HG03378 (cell line): Measurements from ENCODE around the gene SYTL3.
A peak's percentile ranks its signal among the peaks of the same experiment; 100 is the strongest.
"Not testable (repeated sequence)": the region's sequence is repeated elsewhere in the genome, so short reads cannot be mapped to it uniquely, and the experiment has no call there.

Experiments
- ATAC-seq: cut with Tn5 transposase; IDR thresholded peaks from one replicate; pipeline ENCODE4 v1.9.1; 2021; ENCODE audit warnings: mild to moderate bottlenecking, moderate library complexity; ENCODE audit not compliant: unreplicated experiment

Gene SYTL3

DNA sequence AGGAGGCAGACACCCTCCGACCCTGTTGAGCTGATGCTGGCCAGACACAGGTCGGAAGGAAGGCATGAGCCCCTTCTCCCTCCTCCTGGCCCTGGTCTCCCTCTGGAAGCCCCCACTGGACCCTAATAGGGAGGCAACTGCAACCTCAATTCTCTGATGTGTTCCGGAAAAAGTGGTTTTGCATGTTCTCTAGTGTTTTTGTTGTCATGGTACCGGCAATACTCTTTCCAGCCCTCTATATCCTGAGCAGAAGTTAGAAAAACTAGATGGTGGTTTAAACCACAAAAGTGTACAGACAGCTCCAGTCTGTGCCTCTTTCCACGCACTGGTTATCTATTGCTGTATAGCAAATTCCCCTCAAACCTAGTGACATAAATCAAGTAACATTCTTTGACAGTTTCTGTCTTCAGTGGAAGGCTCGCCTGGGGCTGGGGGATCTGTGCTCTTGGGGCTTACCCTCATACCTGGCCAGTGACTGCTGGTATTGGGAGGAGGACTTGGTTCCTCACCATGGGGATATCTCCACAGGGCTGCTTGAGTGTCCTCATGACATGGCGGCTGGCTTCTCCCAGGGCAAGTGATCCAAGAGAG, 37.0 kb downstream of the SYTL3 start:
- peak; percentile 84 for ATAC-seq

GRCh38 chr6:158687506-158687905, 37.7 kb downstream of the SYTL3 start:
- ATAC-seq = no peak

GRCh38 chr6:158688860-158689259, 39.0 kb downstream of the SYTL3 start:
- no peak for ATAC-seq

DNA sequence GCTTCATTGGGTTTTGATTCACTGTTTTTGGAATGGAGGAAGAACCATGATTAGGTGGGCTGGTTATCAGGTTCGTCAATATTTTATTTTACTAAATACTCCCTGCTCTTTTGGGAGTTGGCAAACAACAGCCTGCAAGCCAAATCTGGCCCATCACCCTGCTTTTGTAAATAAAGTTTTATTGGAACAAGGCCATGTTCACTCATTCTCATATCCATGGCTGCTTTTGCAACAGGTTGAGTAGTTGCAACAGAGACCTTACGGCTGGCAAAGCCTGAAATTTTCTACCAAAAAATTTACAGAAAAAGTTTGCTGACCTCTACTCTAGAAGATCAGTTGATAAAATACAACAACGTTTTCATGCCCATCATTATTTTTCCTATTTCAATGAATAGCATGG, 45.1 kb downstream of the SYTL3 start:
- ATAC-seq = no peak

- ATAC-seq = no peak
Observed at GRCh38 chr6:158697811-158698210, 48.0 kb downstream of the SYTL3 start.

DNA sequence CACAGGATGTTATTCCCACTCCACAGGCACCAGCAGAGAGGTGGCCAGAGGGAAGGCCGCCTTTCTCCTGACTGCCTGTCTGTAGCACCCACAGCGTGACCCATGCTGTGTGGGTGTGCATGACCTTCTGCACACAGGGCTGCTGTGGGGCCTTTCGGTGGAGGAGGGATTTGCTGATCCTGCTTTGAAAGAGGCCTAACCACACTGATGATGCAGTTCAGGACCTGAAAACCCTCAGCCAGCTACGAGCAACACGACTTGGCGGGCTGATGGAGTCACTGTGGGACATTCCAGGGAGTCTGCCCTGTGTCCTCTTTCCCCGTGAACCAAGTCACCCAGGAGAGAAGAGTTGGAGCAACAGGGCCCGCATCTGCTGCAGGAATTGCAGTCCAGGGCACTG, 49.1 kb downstream of the SYTL3 start:
- no peak for ATAC-seq

GRCh38 chr6:158701268-158701667, 51.4 kb downstream of the SYTL3 start:
- ATAC-seq = not testable (repeated sequence)

DNA sequence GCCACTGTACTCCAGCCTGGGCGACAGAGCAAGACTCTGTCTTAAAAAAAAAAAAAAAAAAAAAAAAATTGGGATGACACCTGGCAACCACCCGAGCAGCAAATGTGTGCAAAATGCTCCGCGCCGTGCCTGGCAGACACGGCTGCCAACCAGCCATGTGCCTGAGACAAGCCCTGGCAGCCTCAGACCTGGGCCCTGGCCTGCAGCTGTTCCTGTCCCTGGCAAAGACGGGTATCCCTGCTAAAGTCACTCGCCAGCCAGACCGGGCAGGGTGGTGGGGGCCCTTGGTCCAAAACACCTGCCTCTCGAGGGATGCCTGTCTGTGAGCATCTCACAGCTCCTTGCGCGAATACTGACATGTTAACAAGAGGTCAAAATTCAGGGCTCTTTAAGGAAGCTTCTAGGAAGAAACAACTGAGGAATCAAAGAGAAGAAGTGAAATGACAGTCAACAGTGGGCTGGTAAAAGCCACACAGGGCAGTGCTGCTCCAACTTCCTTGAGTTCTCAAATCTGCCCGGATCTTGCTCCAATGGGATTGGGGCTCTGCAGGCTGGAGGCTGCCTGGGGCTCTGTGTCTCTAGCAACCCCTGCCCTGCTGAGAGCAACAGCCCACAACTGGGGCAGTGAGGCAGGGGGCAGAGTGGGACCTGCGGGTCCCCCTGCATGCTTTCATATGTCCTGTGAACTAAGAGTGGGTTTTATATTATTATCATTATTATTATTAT, 53.4 kb downstream of the SYTL3 start:
- no peak for ATAC-seq

- ATAC-seq = peak; percentile 87
Observed at GRCh38 chr6:158703837-158704822, 54.3 kb downstream of the SYTL3 start.

- ATAC-seq = no peak
Observed at GRCh38 chr6:158705386-158706126, 55.7 kb downstream of the SYTL3 start.

DNA sequence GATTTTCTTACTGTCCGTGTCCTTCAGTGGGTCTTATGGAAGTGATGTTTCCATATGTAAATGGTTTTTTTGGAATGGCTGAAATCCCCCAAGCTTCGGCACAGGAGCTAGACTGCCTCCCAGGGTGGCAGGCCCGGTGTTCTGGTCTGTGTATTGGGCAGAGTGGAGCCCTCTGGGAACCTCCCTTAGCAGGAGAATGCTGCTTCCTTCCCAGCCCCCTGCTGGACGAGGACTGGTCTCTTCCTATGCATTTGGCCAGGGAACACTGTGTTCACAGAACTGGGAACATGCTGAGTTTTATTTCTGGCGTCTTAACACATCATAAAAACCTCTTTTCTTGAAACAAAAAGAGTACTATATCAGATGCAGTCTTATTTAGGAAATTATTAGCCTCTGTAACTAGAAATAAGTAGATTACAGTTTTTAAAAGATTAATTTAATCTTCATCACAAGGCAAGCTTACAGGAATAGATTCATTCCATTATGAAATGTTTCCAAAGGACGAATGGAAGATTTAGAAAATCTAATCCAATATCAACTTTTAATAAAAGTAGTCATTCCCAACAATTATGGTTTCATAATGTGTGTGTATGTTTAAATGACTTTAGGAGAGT, 56.6 kb downstream of the SYTL3 start:
- ATAC-seq = no peak

DNA sequence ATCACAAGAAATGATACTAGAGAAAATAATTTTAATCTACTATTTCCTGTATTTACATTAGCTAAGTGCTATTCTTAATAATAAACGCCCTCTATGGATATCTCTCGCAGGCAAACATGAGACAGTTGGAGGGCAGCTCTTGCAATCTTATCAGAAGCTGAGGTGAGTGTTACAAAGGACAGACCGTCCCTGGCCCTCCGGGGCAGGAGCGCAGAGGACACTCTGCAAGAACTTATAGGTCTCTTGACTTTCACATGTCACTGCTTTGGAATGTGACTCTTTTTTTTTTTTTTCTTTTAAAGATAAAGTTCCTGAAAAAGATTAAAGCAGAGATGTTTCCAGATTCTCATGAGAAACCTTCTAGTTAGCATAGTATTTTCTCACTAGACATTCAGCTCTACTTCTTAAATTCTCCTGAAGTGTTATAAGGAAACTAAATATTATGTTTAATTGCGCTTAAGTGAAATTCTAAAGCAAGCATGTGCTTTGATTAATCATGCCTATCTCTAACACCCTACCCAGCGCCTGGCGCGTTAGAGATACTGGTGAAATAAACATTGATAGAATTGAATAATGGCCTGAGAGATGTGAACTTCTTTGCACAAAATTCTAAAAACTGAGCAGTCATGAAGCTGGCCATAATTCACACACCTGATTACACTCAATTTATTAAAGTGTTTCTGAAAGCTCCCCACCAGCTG, 57.4 kb downstream of the SYTL3 start:
- ATAC-seq = no peak

GRCh38 chr6:158707821-158708195, 58.0 kb downstream of the SYTL3 start:
- ATAC-seq = no peak

GRCh38 chr6:158708239-158708638, 58.4 kb downstream of the SYTL3 start:
- no peak for ATAC-seq

DNA sequence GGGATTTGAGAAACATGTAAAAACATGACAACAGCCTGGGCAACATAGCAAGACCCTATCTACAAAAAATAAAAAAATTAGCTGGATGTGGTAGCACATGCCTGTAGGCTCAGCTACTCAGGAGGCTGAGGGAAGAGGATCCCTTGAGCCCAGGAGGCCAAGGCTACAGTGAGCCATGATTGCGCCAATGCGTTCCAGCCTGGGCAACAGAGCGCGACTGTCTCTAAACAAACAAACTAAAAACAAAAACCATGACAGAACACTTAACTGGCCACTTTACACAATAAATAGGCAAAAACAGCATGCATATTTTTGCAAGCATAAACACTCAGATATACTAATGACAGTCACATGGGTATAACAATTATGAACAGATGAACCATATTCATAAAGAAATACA, 60.0 kb downstream of the SYTL3 start:
- ATAC-seq = no peak

GRCh38 chr6:158711264-158711663, 61.4 kb downstream of the SYTL3 start:
- no peak for ATAC-seq

GRCh38 chr6:158713469-158713868, 63.6 kb downstream of the SYTL3 start:
- no peak for ATAC-seq

DNA sequence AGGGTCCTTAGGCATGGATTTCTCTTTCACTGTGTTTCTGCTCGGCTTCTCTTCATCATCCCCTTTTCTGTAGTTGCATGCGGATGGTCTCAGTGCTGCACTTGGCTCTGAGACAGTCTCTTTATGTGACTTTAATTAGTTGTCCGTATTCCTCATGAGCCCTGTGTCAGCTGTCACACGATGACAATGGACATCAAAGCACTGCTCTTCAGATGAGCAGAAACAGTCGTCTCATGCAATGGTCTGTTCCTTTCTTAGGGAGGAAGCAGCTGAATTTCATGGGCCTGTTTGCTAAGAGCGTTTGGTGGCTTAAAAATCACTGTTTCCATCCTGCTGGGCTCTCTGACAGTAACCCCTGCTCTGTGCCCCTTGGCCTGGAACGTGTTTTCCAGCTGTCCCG, 64.9 kb downstream of the SYTL3 start:
- no peak for ATAC-seq

DNA sequence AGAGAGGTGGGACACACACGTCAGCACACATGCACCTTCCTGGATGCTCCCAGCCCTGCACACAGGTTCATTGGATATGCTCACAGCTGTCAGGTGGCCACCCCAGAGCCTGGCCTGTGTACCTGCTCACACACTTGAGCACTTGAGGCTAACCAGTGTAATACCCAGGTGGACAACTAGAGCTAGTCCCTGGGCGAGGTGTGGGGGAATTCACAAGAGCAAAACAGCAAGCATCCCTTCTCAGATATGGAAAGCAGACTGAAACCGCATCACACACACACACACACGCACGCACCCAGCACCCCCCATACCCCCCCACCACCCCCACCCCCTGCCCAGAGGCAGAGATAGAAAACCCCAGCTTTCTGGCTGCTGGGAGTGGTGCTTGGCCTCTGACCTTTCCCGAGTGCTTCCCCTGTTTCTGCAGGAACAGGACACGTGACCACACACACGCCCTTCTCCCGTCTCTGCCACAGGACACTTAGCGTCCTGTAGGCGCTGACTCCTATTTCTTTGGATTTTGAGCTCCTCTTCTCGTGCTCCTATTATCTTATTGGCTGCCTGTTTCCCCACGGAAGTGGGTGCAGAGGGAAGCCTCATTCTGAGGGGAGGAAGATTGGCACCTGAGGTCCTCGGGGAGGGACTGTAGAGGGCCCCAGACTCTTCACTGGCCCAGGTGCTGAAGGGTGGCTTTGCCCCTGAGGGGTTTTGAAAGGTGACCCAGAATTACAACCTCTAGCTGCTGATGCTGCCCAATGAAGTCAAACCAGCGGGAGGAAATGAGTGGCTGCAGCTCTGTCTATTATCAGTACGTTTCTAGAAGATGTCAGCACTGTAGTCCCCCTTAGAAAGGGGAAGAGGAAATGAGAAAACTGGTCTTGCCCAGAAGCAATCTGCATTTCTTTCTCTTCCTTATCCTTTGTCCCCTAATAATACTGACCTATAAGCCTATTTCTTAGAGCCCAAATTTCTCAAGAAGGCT, 65.8 kb downstream of the SYTL3 start:
- peak; percentile 56 for ATAC-seq
